ENCODE measurements around the gene TUT7. TPM values are rescaled to one million over a fixed set of nuclear protein-coding genes. Genes with fewer than 3 reads are reported as not detected.

The TUT7 gene
- total RNA-seq, 1 experiment from 2014 or later: 24.5 TPM

GRCh38 chr9:86387376-86387775 is 33.2 kb upstream of the TUT7 start:
- Mint-ChIP-seq H3K27me3 (ENCODE audit: low read depth) (peaks cover 61% of the 10 kb centered on the region), H3K4me3 (no peak overlapping the region), H3K36me3 (peaks cover 18% of the 10 kb centered on the region), H3K27ac (no peak overlapping the region), H3K4me1 (no peaks in the 10 kb centered on the region), H3K9me3 (peaks cover 54% of the 10 kb centered on the region)
- ChIA-PET CTCF (no interaction called here), POLR2A (no interaction called here)
- ATAC-seq: no peak
- no peak for DNase-seq (ENCODE audit: low spot score)
- TF ChIP-seq CBFB (CRISPR knock-in tag; IDR thresholded peaks at IDR 0.05; ENCODE audit: low read depth): no peak
- no peak for TF ChIP-seq AR (CRISPR knock-in tag; IDR thresholded peaks at IDR 0.05)
- no peak for TF ChIP-seq PRDM15 (CRISPR knock-in tag; IDR thresholded peaks at IDR 0.05)
- TF ChIP-seq E2F1 (CRISPR knock-in tag; IDR thresholded peaks at IDR 0.05): no peak
- no peak for TF ChIP-seq SMAD4 (CRISPR knock-in tag; IDR thresholded peaks at IDR 0.05)
- no peak for TF ChIP-seq FOXP4 (CRISPR knock-in tag; IDR thresholded peaks at IDR 0.05)
- no peak for TF ChIP-seq OVOL2 (CRISPR knock-in tag; IDR thresholded peaks at IDR 0.05; ENCODE audit: borderline replicate concordance)
- TF ChIP-seq ZMAT4 (CRISPR knock-in tag; IDR thresholded peaks at IDR 0.05): no peak
- no peak for TF ChIP-seq FOXP1 (CRISPR knock-in tag; IDR thresholded peaks at IDR 0.05; ENCODE audit: borderline replicate concordance)
- no peak for TF ChIP-seq AFF4 (CRISPR knock-in tag; IDR thresholded peaks at IDR 0.05; ENCODE audit: borderline replicate concordance)
- no peak for TF ChIP-seq HMGXB4 (CRISPR knock-in tag; IDR thresholded peaks at IDR 0.05)
- TF ChIP-seq ZNF219 (CRISPR knock-in tag; IDR thresholded peaks at IDR 0.05; ENCODE audit: borderline replicate concordance): no peak
- TF ChIP-seq ZBTB43 (CRISPR knock-in tag; IDR thresholded peaks at IDR 0.05): no peak
- TF ChIP-seq CTCF (IDR thresholded peaks at IDR 0.05): no peak
- no peak for TF ChIP-seq IRF1 (CRISPR knock-in tag; IDR thresholded peaks at IDR 0.05)
- TF ChIP-seq USF2 (CRISPR knock-in tag; IDR thresholded peaks at IDR 0.05): no peak
